Subcutaneous adipose tissue (tissue), 4 donors: ENCODE measurements around the gene KIF3B. TPM values are rescaled to one million over a fixed set of nuclear protein-coding genes. Genes with fewer than 3 reads are reported as not detected.

Experiments
- CTCF ChIP-seq: fragments of 450-650 bp; IDR thresholded peaks from one replicate; pipeline ENCODE4 v1.5.1; 2016; ENCODE audit warnings: low read depth, mild to moderate bottlenecking, control low read depth, antibody characterized with exemption, moderate library complexity
- total RNA-seq, 4 donors: library from RNA; depleted of rRNA; stranded (reverse); fragments of >200 nt; gene quantifications; one replicate each; pipeline ENCODE4 v1.1.0, GENCODE V29; 2016

KIF3B gene
- total RNA-seq, 4 donors from 2014 or later: 17.7 to 23.8 (median 21.2) TPM

GRCh38 chr20:32329817-32330554 lies 52.5 kb downstream of the KIF3B start:
- TF ChIP-seq CTCF: no peak

DNA sequence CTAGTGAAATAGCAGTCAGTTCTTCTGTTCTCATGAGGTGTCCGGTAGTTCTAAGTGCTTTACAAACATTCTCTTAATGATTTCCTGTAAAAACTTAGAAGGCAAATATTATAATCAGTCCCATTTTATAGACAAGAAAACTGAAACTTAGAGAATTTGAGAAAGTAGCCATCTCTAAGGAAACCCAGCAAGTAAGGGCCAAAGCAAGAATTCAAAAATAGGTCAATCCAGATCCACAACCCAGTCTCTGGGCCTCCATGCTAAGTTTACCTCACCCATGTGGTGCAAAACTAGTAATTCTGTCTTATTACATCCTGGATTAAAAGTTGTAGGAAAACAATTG lies 53.1 kb downstream of the KIF3B start:
- TF ChIP-seq CTCF: no peak

DNA sequence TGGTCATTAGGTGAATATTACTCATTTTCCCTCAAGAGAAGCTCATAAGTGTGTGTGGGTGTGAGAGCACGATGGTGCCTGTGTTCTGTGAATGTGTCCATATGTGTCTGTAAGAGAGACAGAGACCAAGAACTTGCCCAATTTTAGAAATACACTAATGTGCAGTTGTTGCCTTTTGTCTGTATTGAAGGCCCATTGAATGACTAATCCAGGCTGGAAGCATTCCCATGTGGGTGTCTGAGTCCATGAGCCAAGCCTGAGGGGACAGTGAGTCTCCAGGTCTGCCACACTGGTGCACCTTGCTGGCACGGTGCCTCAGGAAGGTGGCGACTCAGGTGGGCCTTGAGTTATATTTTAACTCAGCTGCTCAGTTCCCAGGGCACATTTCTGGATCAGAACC lies 55.2 kb downstream of the KIF3B start:
- no peak for TF ChIP-seq CTCF

- no peak for TF ChIP-seq CTCF
Observed at GRCh38 chr20:32333181-32333987, 55.9 kb downstream of the KIF3B start.

GRCh38 chr20:32333988-32334885 lies 56.8 kb downstream of the KIF3B start:
- no peak for TF ChIP-seq CTCF

DNA sequence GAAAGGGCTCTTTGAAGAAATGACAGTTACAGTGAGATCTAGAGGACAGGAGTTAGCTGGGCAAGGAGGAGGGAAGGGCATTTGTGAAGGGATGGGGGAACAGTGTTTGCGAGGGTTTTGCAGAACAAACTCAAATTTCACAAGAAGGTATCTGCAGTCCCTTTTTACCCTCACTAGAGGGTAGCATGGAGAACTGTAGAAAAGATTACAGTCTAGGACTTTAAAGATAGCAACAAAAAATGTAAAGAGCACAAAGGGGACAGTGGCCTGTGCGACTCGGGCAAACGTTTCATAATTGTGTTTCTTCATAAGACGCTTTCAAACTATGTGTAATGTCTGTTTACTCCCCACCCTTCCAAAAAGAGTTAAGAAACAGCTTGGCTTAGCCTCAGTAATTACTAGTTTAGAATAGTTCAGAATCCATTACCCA lies 59.5 kb downstream of the KIF3B start:
- no peak for TF ChIP-seq CTCF
